ENCODE measurements around the gene CABP5. TPM values are rescaled to one million over a fixed set of nuclear protein-coding genes. Genes with fewer than 3 reads are reported as not detected.

CABP5 gene
- total RNA-seq, 1 donor from 2014 or later, result not detected

- no peak for DNase-seq (ENCODE audit: low spot score in 2 of 2, unreplicated experiment in 2 of 2)
- Mint-ChIP-seq H3K27ac (no peak overlapping the region), H3K36me3 (no peaks in the 10 kb centered on the region), H3K4me3 (no peak overlapping the region), H3K4me1 (no peaks in the 10 kb centered on the region), H3K27me3 (ENCODE audit: low read depth) (peaks cover 5% of the 10 kb centered on the region), H3K9me3 (peaks cover 16% of the 10 kb centered on the region)
- no peak for TF ChIP-seq CTCF (IDR thresholded peaks at IDR 0.05; ENCODE audit: unreplicated experiment)
Observed at GRCh38 chr19:48006762-48007161, 37.1 kb downstream of the CABP5 start.

DNA sequence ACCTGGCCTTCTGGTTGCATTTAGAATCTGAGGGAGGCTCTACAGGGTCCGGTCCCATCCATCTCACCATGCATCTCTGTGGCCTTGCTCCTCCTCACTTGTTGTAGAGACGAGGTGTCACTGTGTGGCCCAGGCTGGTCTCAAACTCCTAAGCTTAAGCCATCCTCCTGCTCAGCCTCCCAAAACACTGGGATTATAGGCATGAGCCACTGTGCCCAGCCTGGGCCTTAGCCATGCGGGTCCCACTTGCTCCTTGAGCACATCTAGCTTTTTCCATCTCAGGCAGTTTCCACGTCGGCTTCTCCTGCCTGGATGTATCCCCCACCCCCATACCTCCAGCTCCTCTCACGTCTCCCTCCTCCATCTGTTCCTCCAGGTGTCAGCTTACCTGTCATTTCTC, 39.6 kb downstream of the CABP5 start:
- peaks cover 5% of the 10 kb centered on the region for H3K27me3 Mint-ChIP-seq (ENCODE audit: low read depth)
- H3K36me3 Mint-ChIP-seq, result no peaks in the 10 kb centered on the region
- no peak overlapping the region for H3K27ac Mint-ChIP-seq
- no peak for DNase-seq (ENCODE audit: low spot score in 2 of 2, unreplicated experiment in 2 of 2)
- H3K9me3 Mint-ChIP-seq, result peaks cover 14% of the 10 kb centered on the region
- no peaks in the 10 kb centered on the region for H3K4me1 Mint-ChIP-seq
- no peak overlapping the region for H3K4me3 Mint-ChIP-seq
- TF ChIP-seq CTCF (IDR thresholded peaks at IDR 0.05; ENCODE audit: unreplicated experiment), result no peak

GRCh38 chr19:48000846-48001245, 43.0 kb downstream of the CABP5 start:
- Mint-ChIP-seq H3K9me3 (peaks cover 11% of the 10 kb centered on the region), H3K36me3 (no peaks in the 10 kb centered on the region), H3K27ac (no peak overlapping the region), H3K27me3 (ENCODE audit: low read depth) (peaks cover 2% of the 10 kb centered on the region), H3K4me1 (no peaks in the 10 kb centered on the region), H3K4me3 (no peak overlapping the region)
- no peak for DNase-seq (ENCODE audit: low spot score in 2 of 2, unreplicated experiment in 2 of 2)
- TF ChIP-seq CTCF (IDR thresholded peaks at IDR 0.05; ENCODE audit: unreplicated experiment), result no peak

GRCh38 chr19:47998800-47999199, 45.1 kb downstream of the CABP5 start:
- Mint-ChIP-seq H3K9me3 (peaks cover 12% of the 10 kb centered on the region), H3K4me1 (peaks cover 6% of the 10 kb centered on the region), H3K27me3 (ENCODE audit: low read depth) (no peaks in the 10 kb centered on the region), H3K27ac (no peak overlapping the region), H3K4me3 (no peak overlapping the region), H3K36me3 (no peaks in the 10 kb centered on the region)
- no peak for TF ChIP-seq CTCF (IDR thresholded peaks at IDR 0.05; ENCODE audit: unreplicated experiment)
- DNase-seq (ENCODE audit: low spot score in 2 of 2, unreplicated experiment in 2 of 2), result no peak

- H3K4me3 Mint-ChIP-seq, result no peak overlapping the region
- peaks cover 8% of the 10 kb centered on the region for H3K4me1 Mint-ChIP-seq
- H3K27ac Mint-ChIP-seq, result no peak overlapping the region
- TF ChIP-seq CTCF (IDR thresholded peaks at IDR 0.05; ENCODE audit: unreplicated experiment), result no peak
- H3K9me3 Mint-ChIP-seq, result peaks cover 12% of the 10 kb centered on the region
- DNase-seq (ENCODE audit: low spot score in 2 of 2, unreplicated experiment in 2 of 2), result no peak
- H3K27me3 Mint-ChIP-seq (ENCODE audit: low read depth), result peaks cover 4% of the 10 kb centered on the region
- no peaks in the 10 kb centered on the region for H3K36me3 Mint-ChIP-seq
Observed at GRCh38 chr19:47996230-47996727, 47.6 kb downstream of the CABP5 start.
